Measurements from ENCODE around the gene AKAP17A. TPM values are rescaled to one million over a fixed set of nuclear protein-coding genes. Genes with fewer than 3 reads are reported as not detected.
"Not testable (repeated sequence)": the region's sequence is repeated elsewhere in the genome, so short reads cannot be mapped to it uniquely, and the experiment has no call there.

Gene AKAP17A
- total RNA-seq, 4 donors from 2014 or later = 53.7 to 134 (median 97.7) TPM

DNA sequence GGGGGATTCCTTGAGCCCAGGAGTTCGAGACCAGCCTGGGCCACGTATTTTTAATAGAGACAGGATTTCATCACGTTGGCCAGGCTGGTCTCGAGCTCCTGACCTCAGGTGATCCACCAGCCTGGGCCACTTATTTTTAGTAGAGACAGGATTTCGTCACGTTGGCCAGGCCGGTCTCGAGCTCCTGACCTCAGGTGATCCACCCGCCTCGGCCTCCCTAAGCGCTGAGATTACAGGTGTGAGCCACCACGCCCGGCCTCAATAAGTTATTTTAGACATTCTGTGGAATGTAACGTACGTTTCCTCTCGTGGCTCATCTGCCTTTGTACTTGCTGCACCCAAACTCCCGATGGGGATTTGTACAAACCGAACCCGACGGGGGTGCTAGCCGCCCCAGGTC, 32.3 kb downstream of the AKAP17A start:
- Histone ChIP-seq H3K36me3 (no peaks in the 10 kb centered on the region), H3K27me3 (no peaks in the 10 kb centered on the region), H3K4me3 (no peak overlapping the region), H3K27ac (no peak overlapping the region), H3K4me1 (peaks cover 0 to 2% (median 0%) of the 10 kb centered on the region in 4 donors), H3K9me3 (no peaks in the 10 kb centered on the region)
- WGBS, 2 donors (ENCODE audit: low coverage in 1 of 2) = 73 to 87% methylated on average over 3 to 21 of the region's 21 CpGs
- intact Hi-C loops (cut with DNase I; ENCODE audit: low total_unique reads) = no loop called here
- TF ChIP-seq POLR2AphosphoS5 (IDR thresholded peaks at IDR 0.05) (no peak), POLR2A (IDR thresholded peaks at IDR 0.05) (no peak), EP300 (IDR thresholded peaks at IDR 0.05; ENCODE audit: low read depth) (no peak)
- TF ChIP-seq, protein P1, sequence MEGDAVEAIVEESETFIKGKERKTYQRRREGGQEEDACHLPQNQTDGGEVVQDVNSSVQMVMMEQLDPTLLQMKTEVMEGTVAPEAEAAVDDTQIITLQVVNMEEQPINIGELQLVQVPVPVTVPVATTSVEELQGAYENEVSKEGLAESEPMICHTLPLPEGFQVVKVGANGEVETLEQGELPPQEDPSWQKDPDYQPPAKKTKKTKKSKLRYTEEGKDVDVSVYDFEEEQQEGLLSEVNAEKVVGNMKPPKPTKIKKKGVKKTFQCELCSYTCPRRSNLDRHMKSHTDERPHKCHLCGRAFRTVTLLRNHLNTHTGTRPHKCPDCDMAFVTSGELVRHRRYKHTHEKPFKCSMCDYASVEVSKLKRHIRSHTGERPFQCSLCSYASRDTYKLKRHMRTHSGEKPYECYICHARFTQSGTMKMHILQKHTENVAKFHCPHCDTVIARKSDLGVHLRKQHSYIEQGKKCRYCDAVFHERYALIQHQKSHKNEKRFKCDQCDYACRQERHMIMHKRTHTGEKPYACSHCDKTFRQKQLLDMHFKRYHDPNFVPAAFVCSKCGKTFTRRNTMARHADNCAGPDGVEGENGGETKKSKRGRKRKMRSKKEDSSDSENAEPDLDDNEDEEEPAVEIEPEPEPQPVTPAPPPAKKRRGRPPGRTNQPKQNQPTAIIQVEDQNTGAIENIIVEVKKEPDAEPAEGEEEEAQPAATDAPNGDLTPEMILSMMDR (IDR thresholded peaks at IDR 0.05) = no peak
- DNase-seq = no peak
- in situ Hi-C loops (cut with MboI; ENCODE audit: low pct_ligation_motif_present in 1 of 4, low pct_unique_long_range_greater_than_20kb in 1 of 4, low sequenced_read_pairs in 3 of 4) = no loop called here

DNA sequence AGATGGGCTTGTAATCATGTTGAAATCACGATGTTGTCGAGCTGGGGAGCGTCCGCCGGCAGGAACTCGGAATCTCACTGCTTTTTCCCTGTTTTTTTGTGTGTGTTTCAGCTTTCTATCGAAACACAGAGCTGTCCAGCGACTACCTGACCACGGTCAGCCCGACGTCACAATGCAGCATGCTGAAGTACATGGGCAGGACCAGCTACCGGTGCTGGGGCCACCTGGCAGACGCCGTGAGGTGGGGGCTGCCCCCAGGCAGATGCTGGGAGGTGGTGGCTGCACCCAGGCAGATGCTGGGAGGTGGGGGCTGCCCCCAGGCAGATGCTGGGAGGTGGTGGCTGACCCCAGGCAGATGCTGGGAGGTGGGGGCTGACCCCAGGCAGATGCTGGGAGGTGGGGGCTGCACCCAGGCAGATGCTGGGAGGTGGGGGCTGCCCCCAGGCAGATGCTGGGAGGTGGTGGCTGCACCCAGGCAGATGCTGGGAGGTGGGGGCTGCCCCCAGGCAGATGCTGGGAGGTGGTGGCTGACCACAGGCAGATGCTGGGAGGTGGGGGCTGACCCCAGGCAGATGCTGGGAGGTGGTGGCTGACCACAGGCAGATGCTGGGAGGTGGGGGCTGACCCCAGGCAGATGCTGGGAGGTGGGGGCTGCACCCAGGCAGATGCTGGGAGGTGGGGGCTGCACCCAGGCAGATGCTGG, 32.9 kb downstream of the AKAP17A start:
- H3K27ac ChIP-seq; H3K27me3 ChIP-seq; H3K4me3 ChIP-seq; in situ Hi-C loops (cut with MboI; ENCODE audit: low pct_ligation_motif_present in 1 of 4, low pct_unique_long_range_greater_than_20kb in 1 of 4, low sequenced_read_pairs in 3 of 4); intact Hi-C loops (cut with DNase I; ENCODE audit: low total_unique reads); H3K36me3 ChIP-seq; H3K9me3 ChIP-seq; DNase-seq; H3K4me1 ChIP-seq: not testable (repeated sequence)
- 88 to 92% methylated on average over 5 to 14 of the region's 14 CpGs for WGBS, 2 donors (ENCODE audit: low coverage in 1 of 2)

DNA sequence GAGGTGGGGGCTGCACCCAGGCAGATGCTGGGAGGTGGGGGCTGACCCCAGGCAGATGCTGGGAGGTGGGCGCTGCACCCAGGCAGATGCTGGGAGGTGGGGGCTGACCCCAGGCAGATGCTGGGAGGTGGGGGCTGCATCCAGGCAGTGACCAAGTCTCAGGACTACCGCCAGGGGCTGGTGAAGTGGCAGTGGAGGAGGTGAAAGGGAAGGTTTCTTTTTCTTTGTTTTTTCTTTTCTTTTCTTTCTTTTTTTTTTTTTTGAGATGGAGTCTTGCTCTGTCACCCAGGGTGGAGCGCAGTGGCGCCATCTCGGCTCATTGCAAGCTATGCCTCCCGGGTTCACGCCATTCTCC, 33.4 kb downstream of the AKAP17A start:
- WGBS, 2 donors (ENCODE audit: low coverage in 1 of 2) = 89% methylated on average over 7 of the region's 7 CpGs; no CpG with 5 or more reads in 1 of the 2 donors
- in situ Hi-C loops (cut with MboI; ENCODE audit: low pct_ligation_motif_present in 1 of 4, low pct_unique_long_range_greater_than_20kb in 1 of 4, low sequenced_read_pairs in 3 of 4) = not testable (repeated sequence)

DNA sequence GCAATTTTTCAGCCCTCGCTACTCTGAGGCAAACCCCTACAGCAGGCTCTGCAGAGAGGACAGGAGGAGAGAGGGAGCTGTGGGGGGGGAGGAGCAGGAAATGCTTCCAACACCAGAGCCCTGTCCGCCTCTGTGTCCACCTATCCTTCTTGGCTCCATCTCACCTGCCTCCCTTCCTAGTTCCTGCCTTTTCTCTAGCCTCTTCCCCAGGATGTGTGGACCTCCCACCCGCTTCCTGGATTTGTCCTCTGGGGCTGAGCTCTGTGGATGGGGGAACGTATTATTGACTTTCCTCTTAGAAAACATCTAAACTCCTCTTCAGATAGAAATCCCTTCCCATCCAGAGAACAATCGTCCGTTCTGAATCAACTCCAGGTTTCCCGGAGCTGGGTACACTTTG, 37.8 kb downstream of the AKAP17A start:
- no peak for DNase-seq
- H3K27me3 ChIP-seq = no peaks in the 10 kb centered on the region
- no peaks in the 10 kb centered on the region for H3K36me3 ChIP-seq
- H3K4me1 ChIP-seq = no peaks in the 10 kb centered on the region
- 90% methylated on average over 7 of the region's 7 CpGs; no CpG with 5 or more reads in 1 of the 2 donors for WGBS, 2 donors (ENCODE audit: low coverage in 1 of 2)
- intact Hi-C loops (cut with DNase I; ENCODE audit: low total_unique reads) (no loop called here), in situ Hi-C loops (cut with MboI; ENCODE audit: low pct_ligation_motif_present in 1 of 4, low pct_unique_long_range_greater_than_20kb in 1 of 4, low sequenced_read_pairs in 3 of 4) (no loop called here)
- no peaks in the 10 kb centered on the region for H3K9me3 ChIP-seq
- no peak overlapping the region for H3K27ac ChIP-seq
- no peak for TF ChIP-seq POLR2A (IDR thresholded peaks at IDR 0.05)
- no peak for TF ChIP-seq POLR2AphosphoS5 (IDR thresholded peaks at IDR 0.05)
- TF ChIP-seq EP300 (IDR thresholded peaks at IDR 0.05; ENCODE audit: low read depth) = no peak
- TF ChIP-seq, protein P1 (IDR thresholded peaks at IDR 0.05) = no peak
- H3K4me3 ChIP-seq = no peak overlapping the region

More for the DNA sequence above, 33.4 kb downstream of the AKAP17A start:
- H3K9me3 ChIP-seq; H3K4me3 ChIP-seq; H3K36me3 ChIP-seq; DNase-seq; intact Hi-C loops (cut with DNase I; ENCODE audit: low total_unique reads); H3K27ac ChIP-seq; H3K4me1 ChIP-seq; H3K27me3 ChIP-seq: not testable (repeated sequence)

DNA sequence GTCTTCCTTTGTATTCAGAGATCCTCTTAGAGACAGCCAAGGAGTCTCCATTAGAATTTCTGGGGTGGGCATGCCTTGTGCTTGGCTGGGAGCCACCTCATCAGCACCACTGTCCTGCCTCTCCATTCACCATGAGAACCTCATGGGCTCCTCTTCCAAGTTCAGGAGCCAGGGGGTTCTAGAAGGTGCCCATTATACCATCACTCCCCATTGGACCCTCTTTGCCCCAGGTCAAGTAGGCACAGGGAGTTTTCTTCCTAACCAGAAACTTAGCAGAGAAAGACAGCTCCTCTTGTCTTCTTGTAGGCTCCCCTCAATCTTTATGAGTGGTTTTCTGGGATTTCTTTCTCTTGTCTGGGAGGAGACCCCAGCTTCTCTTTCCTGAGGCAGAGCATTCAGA, 54.6 kb downstream of the AKAP17A start:
- Histone ChIP-seq H3K36me3 (no peaks in the 10 kb centered on the region), H3K27me3 (no peaks in the 10 kb centered on the region), H3K4me1 (no peaks in the 10 kb centered on the region), H3K27ac (no peak overlapping the region), H3K4me3 (no peak overlapping the region), H3K9me3 (peaks cover 5 to 7% of the 10 kb centered on the region in 2 donors)
- intact Hi-C loops (cut with DNase I; ENCODE audit: low total_unique reads) = no loop called here
- DNase-seq = no peak
- in situ Hi-C loops (cut with MboI; ENCODE audit: low pct_ligation_motif_present in 1 of 4, low pct_unique_long_range_greater_than_20kb in 1 of 4, low sequenced_read_pairs in 3 of 4) = no loop called here
- TF ChIP-seq EP300 (IDR thresholded peaks at IDR 0.05; ENCODE audit: low read depth) (no peak), POLR2AphosphoS5 (IDR thresholded peaks at IDR 0.05) (no peak), POLR2A (IDR thresholded peaks at IDR 0.05) (no peak)
- TF ChIP-seq, protein P1 (IDR thresholded peaks at IDR 0.05) = no peak

Data from transverse colon (tissue), 4 donors.